ENCODE measurements around the gene LRRC66. TPM values are rescaled to one million over a fixed set of nuclear protein-coding genes. Genes with fewer than 3 reads are reported as not detected.

Gene LRRC66
- under 1 TPM; 0.06 TPM for total RNA-seq

DNA sequence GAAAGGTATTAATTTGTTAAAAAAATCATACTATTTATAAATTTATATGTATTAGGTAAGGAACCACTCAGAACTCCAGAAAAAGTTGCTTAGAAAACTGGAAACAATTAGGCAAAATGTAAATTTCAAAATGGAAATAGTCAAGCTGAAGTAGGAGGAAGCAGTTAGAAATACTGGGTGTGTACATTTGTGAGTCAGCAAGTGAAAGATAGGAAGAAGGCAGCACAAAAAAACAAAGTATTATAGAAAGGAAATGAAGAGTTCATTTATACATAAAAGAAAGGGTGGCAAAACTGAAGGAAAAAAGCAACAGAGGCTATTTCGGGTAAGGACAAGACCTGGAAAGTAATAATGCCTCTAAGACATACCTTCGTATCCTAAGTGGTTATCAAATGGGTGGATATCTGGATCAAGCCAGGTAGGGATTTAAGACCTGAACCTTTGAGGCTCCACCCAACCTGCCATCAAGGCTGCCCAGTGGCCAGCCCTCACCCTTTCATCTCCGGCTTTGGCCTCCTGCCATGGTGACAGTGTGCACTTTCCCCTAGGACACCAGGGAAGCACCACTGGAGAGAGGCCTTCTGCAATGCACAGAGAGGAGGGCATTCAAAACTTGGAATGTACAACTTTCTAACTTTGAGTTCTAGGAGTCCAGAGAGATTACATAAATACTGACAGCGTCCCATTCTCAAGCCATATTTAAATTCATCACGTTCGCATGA, at the start of gene LRRC66:
Gene LRRC66 (minus strand): TSS at position 428 of the 722 bp plus-strand sequence. CDS start 2,750 bp downstream, outside the sequence.
- H3K27ac Mint-ChIP-seq = no peak within 1 kb of the TSS
- peaks cover 3% of the 10 kb centered on the region for H3K36me3 Mint-ChIP-seq
- H3K4me1 Mint-ChIP-seq = no peaks in the 10 kb centered on the region
- no peak within 1 kb of the TSS for H3K4me3 Mint-ChIP-seq
- DNase-seq = no peak
- no peaks in the 10 kb centered on the region for H3K27me3 Mint-ChIP-seq
- no peaks in the 10 kb centered on the region for H3K9me3 Mint-ChIP-seq

GRCh38 chr4:52069571-52069970, 49.4 kb upstream of the LRRC66 start:
- Mint-ChIP-seq H3K4me1 (no peaks in the 10 kb centered on the region), H3K27me3 (peaks cover 61% of the 10 kb centered on the region), H3K4me3 (no peak overlapping the region), H3K36me3 (no peaks in the 10 kb centered on the region), H3K9me3 (no peaks in the 10 kb centered on the region), H3K27ac (no peak overlapping the region)
- no peak for DNase-seq

DNA sequence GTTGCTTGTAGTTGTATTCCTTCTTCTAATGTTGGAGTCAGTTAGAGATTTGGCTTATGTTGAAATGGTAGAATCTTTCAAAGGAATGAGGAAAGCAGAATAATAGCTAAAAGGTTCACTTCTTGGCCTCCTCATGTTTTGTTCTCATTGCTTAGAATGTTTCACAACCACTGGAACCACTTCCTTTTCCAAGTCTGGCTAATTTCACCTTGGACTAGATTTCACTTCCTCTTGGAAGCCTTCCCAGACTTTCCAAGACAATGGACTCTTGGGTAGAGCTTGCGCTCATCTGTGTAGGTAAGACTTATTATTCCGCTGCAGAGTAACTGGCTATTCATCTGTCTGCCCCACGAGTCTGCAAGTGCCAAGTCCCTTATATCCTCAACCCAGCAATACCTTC, 39.2 kb upstream of the LRRC66 start:
- H3K27ac Mint-ChIP-seq = no peak overlapping the region
- no peaks in the 10 kb centered on the region for H3K9me3 Mint-ChIP-seq
- no peaks in the 10 kb centered on the region for H3K4me1 Mint-ChIP-seq
- no peak overlapping the region for H3K4me3 Mint-ChIP-seq
- H3K36me3 Mint-ChIP-seq = no peaks in the 10 kb centered on the region
- DNase-seq = no peak
- peaks cover 29% of the 10 kb centered on the region for H3K27me3 Mint-ChIP-seq

GRCh38 chr4:52058275-52058674, 38.1 kb upstream of the LRRC66 start:
- H3K4me1 Mint-ChIP-seq = no peaks in the 10 kb centered on the region
- H3K27ac Mint-ChIP-seq = no peak overlapping the region
- no peak overlapping the region for H3K4me3 Mint-ChIP-seq

GRCh38 chr4:52057196-52057595, 37.0 kb upstream of the LRRC66 start:
- H3K36me3 Mint-ChIP-seq = no peaks in the 10 kb centered on the region
- peaks cover 51% of the 10 kb centered on the region for H3K27me3 Mint-ChIP-seq
- peaks cover 5% of the 10 kb centered on the region for H3K4me1 Mint-ChIP-seq

More at GRCh38 chr4:52058275-52058674, 38.1 kb upstream of the LRRC66 start:
- H3K27me3 Mint-ChIP-seq = peaks cover 40% of the 10 kb centered on the region
- DNase-seq = no peak
- no peaks in the 10 kb centered on the region for H3K9me3 Mint-ChIP-seq
- no peaks in the 10 kb centered on the region for H3K36me3 Mint-ChIP-seq

GRCh38 chr4:52054254-52054653, 34.1 kb upstream of the LRRC66 start:
- Mint-ChIP-seq H3K4me3 (no peak overlapping the region), H3K4me1 (peaks cover 10% of the 10 kb centered on the region), H3K9me3 (no peaks in the 10 kb centered on the region), H3K27ac (no peak overlapping the region), H3K27me3 (peaks cover 72% of the 10 kb centered on the region), H3K36me3 (no peaks in the 10 kb centered on the region)
- DNase-seq = no peak

More at GRCh38 chr4:52057196-52057595, 37.0 kb upstream of the LRRC66 start:
- no peak for DNase-seq
- Mint-ChIP-seq H3K4me3 (no peak overlapping the region), H3K27ac (no peak overlapping the region), H3K9me3 (no peaks in the 10 kb centered on the region)

DNA sequence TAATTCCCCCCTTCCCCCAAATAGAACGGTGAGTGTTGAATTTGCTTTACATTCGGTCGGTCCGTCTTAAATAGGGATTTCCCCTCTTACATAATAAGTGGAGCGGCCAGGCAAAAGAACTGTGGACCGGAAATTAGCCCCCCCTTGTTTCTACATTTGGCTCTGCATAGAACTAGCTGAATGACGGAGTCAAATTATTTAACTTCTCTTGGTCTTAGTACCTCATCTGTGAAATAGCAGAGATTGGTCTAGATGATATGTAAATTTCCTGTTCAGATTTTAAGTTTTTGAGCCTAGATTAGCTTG, 32.3 kb upstream of the LRRC66 start:
- H3K36me3 Mint-ChIP-seq = no peaks in the 10 kb centered on the region
- H3K9me3 Mint-ChIP-seq = no peaks in the 10 kb centered on the region
- H3K4me1 Mint-ChIP-seq = peaks cover 10% of the 10 kb centered on the region
- no peak overlapping the region for H3K27ac Mint-ChIP-seq
- peaks cover 81% of the 10 kb centered on the region for H3K27me3 Mint-ChIP-seq
- peak overlapping the region; percentile 64 for H3K4me3 Mint-ChIP-seq
- DNase-seq = no peak

DNA sequence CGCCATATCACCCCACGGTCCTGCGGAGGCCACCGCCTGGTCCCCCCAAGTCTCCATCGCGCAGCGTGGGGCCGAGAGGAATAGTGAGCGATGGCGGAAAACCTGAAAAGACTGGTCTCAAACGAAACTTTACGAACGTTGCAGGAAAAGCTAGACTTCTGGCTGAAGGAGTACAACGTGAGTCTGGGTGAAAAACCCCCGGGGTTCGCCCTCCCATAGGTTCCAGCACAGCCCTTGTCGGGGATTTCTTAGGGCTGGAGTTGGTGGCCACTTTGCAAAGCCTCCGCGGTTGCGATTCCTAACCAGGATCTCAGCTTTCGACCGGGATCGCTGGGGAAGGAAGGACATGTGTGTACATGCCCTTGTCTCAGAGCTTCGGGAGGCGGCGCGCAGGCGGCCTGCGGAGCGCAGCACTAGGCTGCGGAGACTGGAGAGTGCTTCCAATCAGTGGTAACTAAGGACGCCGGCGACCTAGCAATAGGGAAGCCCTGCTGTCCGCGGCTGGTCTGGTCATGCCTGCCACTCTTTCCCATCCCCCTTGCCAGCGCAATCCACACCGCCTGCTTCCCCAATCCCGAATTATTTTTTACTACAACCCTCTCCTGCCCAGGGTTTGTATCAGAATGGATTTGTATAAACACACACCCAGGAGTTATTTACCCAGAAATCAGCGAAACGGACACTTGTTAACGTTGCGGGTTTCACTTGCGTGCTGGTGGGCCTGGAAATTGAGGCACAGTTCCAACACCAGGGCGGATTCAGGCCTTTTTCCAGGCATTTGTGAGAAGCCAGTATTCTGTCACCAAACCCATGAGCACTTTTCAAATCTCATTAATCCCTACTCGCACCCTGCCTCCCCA, 31.7 kb upstream of the LRRC66 start:
- no peak for DNase-seq
- Mint-ChIP-seq H3K4me1 (peaks cover 10% of the 10 kb centered on the region), H3K36me3 (no peaks in the 10 kb centered on the region), H3K9me3 (no peaks in the 10 kb centered on the region), H3K27me3 (peaks cover 84% of the 10 kb centered on the region), H3K27ac (no peak overlapping the region), H3K4me3 (peak overlapping the region; percentile 64)

DNA sequence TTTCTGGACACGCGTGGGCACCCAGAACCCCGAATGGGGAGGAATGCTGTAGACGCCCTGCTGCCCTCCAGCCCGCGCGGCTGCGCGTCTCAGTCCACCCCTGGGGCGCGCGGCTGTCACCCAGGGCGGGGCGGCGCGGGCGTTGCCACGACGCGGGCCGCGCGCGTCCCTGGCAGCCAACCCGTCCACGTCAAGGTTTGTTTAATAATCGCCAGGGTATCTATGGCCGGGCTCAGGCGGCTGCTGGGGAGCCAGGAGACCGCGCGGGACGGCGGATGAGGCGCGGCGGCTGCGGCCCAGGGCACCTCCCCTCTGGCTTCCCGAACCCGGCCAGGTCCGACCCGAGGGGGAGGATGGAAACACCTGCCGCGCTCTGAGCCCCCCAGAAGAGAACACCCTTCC, 31.1 kb upstream of the LRRC66 start, which contains the start of gene SPATA18:
Gene SPATA18 (plus strand): TSS at position 92 of the 402 bp plus-strand sequence. CDS start 401 bp downstream, outside the sequence.
- Mint-ChIP-seq H3K9me3 (no peaks in the 10 kb centered on the region), H3K4me3 (peak within 1 kb of the TSS; percentile 64), H3K4me1 (peaks cover 10% of the 10 kb centered on the region), H3K27me3 (peaks cover 85% of the 10 kb centered on the region), H3K36me3 (no peaks in the 10 kb centered on the region), H3K27ac (no peak within 1 kb of the TSS)
- no peak for DNase-seq

- no peaks in the 10 kb centered on the region for H3K36me3 Mint-ChIP-seq
- no peak for DNase-seq
Measured at GRCh38 chr4:52049266-52049665, 29.1 kb upstream of the LRRC66 start.

DNA sequence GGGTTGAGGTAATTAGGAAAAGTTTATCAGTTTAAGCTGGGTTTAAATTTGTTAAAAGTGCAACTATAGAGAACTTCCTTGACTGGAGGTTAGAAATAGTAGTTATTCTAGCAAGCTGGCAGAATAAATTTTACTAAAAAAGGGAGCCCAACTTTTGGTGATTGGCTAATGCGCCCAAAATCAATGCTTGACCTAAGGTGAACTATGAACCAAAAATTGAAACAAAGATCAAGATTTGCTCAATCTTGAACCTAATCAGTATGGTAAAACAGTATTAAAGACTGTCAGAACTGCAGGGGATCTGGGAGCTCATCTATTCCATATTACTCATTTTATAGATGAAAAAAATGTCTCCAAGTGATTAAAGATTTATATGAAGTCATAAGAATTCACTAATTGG, 24.9 kb upstream of the LRRC66 start:
- no peak for DNase-seq
- Mint-ChIP-seq H3K4me3 (no peak overlapping the region), H3K36me3 (no peaks in the 10 kb centered on the region), H3K9me3 (no peaks in the 10 kb centered on the region), H3K27me3 (peaks cover 64% of the 10 kb centered on the region), H3K27ac (no peak overlapping the region), H3K4me1 (no peaks in the 10 kb centered on the region)

More at GRCh38 chr4:52049266-52049665, 29.1 kb upstream of the LRRC66 start:
- Mint-ChIP-seq H3K27ac (no peak overlapping the region), H3K4me3 (no peak overlapping the region), H3K9me3 (no peaks in the 10 kb centered on the region), H3K27me3 (peaks cover 84% of the 10 kb centered on the region), H3K4me1 (peaks cover 10% of the 10 kb centered on the region)

DNA sequence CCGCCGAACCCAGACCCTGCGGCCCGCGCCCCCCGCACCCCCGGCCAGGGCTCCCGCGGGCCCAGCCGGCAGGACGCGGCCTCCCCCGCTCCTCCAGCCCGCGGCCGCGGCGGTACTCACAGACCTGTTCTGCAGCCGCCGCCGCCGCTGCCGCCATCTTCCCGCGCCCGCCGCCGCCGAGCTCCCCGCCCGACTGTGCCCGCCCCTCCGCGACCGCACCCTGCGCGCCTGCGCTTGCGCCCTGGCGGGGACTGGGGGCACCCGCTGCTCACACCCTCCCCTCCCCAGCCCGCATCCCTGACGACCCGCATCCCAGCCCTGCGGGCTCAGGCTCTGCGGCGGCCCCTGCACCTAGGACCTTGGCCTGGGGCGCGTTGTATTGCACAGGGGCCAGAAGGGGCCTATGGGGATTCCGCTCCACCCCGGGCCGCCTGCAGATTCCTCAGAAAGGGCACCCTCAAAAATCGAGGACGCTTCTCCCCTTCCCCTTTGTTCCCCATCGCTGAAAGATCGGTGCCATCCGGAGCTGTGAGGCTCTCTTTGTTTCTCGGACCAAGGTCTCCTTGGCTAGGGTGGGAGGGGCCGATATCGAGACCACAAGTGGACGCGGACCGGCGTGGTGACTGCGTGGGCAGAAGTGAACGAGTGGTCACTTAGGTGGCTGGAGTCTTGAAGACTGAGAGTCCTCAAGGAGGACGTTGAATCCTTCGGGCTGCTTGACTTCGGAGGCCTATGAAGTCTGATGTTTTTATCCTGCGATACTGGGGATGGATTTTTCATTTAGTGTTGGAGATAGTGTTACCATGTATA, 18.1 kb upstream of the LRRC66 start, which contains the start of gene SGCB:
Gene SGCB (minus strand): TSS at position 197 of the 810 bp plus-strand sequence. CDS start 40 bp downstream, at position 157.
- DNase-seq = peak; percentile 80
- H3K27ac Mint-ChIP-seq = peak within 1 kb of the TSS; percentile 41
- peaks cover 26% of the 10 kb centered on the region for H3K27me3 Mint-ChIP-seq
- H3K36me3 Mint-ChIP-seq = no peaks in the 10 kb centered on the region
- H3K4me3 Mint-ChIP-seq = peak within 1 kb of the TSS; percentile 80
- peaks cover 20% of the 10 kb centered on the region for H3K4me1 Mint-ChIP-seq
- H3K9me3 Mint-ChIP-seq = no peaks in the 10 kb centered on the region

DNA sequence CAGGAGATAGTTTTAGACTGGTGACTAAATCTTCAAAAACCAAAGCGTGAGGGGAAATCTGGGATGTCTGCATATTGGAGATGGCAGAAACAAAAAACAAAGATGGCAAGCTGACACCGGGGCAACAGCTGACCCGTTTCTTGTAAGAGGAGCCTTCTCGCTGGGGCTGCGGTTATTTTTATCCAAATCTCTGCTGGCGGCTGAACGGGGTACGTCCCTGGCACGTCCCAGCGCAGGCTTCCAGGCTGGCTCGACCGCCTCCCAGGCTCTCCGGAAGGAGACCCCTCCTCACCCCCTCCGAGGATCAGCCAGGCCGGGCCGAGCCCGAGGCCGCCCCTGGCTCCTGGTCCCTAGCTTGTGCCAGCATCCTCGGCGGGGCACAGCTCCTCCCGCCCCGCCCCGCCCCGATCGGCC, 17.5 kb upstream of the LRRC66 start:
- no peaks in the 10 kb centered on the region for H3K36me3 Mint-ChIP-seq
- H3K9me3 Mint-ChIP-seq = no peaks in the 10 kb centered on the region
- peak overlapping the region; percentile 74 for H3K4me3 Mint-ChIP-seq
- H3K27ac Mint-ChIP-seq = peak overlapping the region; percentile 41
- peaks cover 20% of the 10 kb centered on the region for H3K4me1 Mint-ChIP-seq
- H3K27me3 Mint-ChIP-seq = peaks cover 21% of the 10 kb centered on the region
- DNase-seq = no peak

DNA sequence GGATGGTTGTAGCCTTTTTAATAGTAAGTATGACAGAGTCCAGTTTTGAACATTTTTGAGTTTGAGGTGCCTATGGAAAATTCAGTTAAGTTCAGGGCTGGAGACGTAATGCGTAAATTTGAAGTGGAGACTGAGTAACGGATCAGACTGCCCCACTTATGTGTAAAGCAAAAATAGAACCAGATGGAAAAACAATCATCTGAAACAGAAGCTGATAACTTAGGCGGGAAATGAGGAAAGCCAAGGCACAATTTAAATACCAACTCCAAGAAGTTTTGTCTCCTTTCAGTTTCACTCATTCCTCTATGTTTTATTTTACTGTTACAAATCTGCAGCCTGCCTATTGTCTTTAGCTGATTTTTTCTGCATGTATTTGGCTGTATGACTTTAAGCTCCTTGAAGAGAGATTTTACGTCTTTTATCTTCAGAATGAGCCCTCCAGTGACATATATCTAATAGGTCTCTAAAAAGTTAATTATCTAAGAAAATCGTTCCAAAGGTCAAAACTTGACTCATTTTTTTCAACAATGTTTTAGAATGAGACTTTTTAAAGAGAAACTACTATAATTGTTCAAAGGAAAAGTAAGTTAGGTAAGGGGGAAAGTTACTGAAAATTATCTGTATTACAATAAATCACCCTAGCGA, 16.8 kb upstream of the LRRC66 start:
- Mint-ChIP-seq H3K4me1 (peaks cover 20% of the 10 kb centered on the region), H3K9me3 (no peaks in the 10 kb centered on the region), H3K27me3 (peaks cover 17% of the 10 kb centered on the region), H3K27ac (no peak overlapping the region), H3K36me3 (peaks cover 3% of the 10 kb centered on the region), H3K4me3 (peak overlapping the region; percentile 74)
- DNase-seq = no peak

Data from activated naive CD8-positive, alpha-beta T cell treated with anti-CD3 and anti-CD28 coated beads for 36 hours (primary cell).